Measurements from ENCODE around the gene CREB3L1. TPM values are rescaled to one million over a fixed set of nuclear protein-coding genes. Genes with fewer than 3 reads are reported as not detected.

Gene CREB3L1
- total and polyA plus RNA-seq, 2 of the 13 experiments (the other 11 are each of a cell fraction or from before 2014, with no cell fraction given) = not detected

DNA sequence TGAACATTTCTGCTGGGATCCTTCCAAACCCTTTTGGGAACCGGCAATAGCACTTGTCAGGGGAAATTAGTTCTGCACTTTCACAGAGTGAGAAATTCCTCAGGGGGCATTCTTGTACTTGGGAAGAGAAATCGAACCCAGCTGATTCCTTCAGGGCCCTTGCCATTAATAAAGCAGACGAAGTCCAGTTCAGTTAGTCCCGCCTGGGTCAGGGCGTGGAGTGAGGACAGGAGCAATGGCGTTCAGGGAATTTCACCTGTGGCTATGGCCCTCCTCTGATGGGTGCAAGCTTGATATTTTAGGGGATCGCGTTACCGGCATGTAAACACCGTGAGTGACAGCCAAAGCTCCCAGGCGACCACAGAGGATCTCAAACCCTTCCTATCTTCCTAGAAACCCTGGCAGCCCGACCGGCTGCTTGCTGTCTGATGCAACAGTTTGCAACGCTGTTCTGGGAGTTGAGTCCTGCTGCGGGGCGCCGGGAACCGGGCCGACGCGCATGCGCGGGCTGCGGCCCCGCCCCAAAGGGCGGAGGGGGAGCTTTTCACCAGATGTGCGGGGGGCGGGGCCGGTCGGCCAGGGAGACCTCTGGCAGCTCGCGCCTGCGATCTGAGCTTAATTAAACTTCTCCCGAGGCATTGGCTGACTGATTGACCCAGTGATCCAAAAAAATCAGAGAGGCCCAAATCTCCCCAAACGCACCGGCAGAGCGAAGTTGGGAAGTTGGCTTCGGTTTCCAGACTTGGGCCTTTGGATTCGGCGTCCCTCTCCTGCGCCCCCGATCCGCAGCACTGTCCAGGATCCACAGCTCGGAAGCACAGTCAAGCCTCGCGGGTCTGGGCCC, 34.3 kb upstream of the CREB3L1 start (continued):
- TF ChIP-seq, protein P1, sequence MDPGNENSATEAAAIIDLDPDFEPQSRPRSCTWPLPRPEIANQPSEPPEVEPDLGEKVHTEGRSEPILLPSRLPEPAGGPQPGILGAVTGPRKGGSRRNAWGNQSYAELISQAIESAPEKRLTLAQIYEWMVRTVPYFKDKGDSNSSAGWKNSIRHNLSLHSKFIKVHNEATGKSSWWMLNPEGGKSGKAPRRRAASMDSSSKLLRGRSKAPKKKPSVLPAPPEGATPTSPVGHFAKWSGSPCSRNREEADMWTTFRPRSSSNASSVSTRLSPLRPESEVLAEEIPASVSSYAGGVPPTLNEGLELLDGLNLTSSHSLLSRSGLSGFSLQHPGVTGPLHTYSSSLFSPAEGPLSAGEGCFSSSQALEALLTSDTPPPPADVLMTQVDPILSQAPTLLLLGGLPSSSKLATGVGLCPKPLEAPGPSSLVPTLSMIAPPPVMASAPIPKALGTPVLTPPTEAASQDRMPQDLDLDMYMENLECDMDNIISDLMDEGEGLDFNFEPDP (CRISPR knock-in tag; conservative IDR thresholded peaks at IDR 0.05) = no peak
- TF ChIP-seq NKX3-1 (CRISPR knock-in tag; IDR thresholded peaks at IDR 0.05) (no peak), ZNF543 (CRISPR knock-in tag; IDR thresholded peaks at IDR 0.05) (peak; percentile 74; the same call in 1 of the 2 replicates), EHMT2 (IDR thresholded peaks at IDR 0.05; ENCODE audit: borderline replicate concordance, low read depth, low read length) (no peak), SNRNP70 (IDR thresholded peaks at IDR 0.05; ENCODE audit: low read depth, low read length) (no peak), ZFP36L2 (CRISPR knock-in tag; IDR thresholded peaks at IDR 0.05) (no peak), RXRB (CRISPR knock-in tag; IDR thresholded peaks at IDR 0.05; ENCODE audit: borderline replicate concordance) (0 out of 2 replicates have a peak, but pooled peaks have one; percentile 21), TMF1 (CRISPR knock-in tag; IDR thresholded peaks at IDR 0.05; ENCODE audit: low read depth) (no peak), HNF4G (IDR thresholded peaks at IDR 0.05; ENCODE audit: borderline replicate concordance, low read depth, low read length) (no peak), HNF4G (CRISPR knock-in tag; IDR thresholded peaks at IDR 0.05; ENCODE audit: borderline replicate concordance, low read depth) (no peak), SSRP1 (CRISPR knock-in tag; IDR thresholded peaks at IDR 0.05) (no peak), ZSCAN25 (CRISPR knock-in tag; IDR thresholded peaks at IDR 0.05) (no peak), MXI1 (IDR thresholded peaks at IDR 0.05; ENCODE audit: borderline replicate concordance, low read depth, low read length) (peak; percentile 73; the same call in 2 of the 3 replicates), ATF7-NPFF (CRISPR knock-in tag; IDR thresholded peaks at IDR 0.05; ENCODE audit: low read depth) (peak; percentile 87), MEF2D (CRISPR knock-in tag; IDR thresholded peaks at IDR 0.05) (no peak; the same call in 1 of the 2 replicates), YEATS4 (CRISPR knock-in tag; IDR thresholded peaks at IDR 0.05; ENCODE audit: borderline replicate concordance) (peak; percentile 97)
- TF ChIP-seq, protein P2, sequence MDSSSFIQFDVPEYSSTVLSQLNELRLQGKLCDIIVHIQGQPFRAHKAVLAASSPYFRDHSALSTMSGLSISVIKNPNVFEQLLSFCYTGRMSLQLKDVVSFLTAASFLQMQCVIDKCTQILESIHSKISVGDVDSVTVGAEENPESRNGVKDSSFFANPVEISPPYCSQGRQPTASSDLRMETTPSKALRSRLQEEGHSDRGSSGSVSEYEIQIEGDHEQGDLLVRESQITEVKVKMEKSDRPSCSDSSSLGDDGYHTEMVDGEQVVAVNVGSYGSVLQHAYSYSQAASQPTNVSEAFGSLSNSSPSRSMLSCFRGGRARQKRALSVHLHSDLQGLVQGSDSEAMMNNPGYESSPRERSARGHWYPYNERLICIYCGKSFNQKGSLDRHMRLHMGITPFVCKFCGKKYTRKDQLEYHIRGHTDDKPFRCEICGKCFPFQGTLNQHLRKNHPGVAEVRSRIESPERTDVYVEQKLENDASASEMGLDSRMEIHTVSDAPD (CRISPR knock-in tag; IDR thresholded peaks at IDR 0.05) = no peak
- TF ChIP-seq, protein P3, sequence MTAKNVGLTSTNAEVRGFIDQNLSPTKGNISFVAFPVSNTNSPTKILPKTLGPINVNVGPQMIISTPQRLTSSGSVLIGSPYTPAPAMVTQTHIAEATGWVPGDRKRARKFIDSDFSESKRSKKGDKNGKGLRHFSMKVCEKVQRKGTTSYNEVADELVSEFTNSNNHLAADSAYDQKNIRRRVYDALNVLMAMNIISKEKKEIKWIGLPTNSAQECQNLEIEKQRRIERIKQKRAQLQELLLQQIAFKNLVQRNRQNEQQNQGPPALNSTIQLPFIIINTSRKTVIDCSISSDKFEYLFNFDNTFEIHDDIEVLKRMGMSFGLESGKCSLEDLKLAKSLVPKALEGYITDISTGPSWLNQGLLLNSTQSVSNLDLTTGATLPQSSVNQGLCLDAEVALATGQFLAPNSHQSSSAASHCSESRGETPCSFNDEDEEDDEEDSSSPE (CRISPR knock-in tag; IDR thresholded peaks at IDR 0.05) = peak; percentile 49
- TF ChIP-seq, protein P4, sequence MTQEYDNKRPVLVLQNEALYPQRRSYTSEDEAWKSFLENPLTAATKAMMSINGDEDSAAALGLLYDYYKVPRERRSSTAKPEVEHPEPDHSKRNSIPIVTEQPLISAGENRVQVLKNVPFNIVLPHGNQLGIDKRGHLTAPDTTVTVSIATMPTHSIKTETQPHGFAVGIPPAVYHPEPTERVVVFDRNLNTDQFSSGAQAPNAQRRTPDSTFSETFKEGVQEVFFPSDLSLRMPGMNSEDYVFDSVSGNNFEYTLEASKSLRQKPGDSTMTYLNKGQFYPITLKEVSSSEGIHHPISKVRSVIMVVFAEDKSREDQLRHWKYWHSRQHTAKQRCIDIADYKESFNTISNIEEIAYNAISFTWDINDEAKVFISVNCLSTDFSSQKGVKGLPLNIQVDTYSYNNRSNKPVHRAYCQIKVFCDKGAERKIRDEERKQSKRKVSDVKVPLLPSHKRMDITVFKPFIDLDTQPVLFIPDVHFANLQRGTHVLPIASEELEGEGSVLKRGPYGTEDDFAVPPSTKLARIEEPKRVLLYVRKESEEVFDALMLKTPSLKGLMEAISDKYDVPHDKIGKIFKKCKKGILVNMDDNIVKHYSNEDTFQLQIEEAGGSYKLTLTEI (CRISPR knock-in tag; conservative IDR thresholded peaks at IDR 0.05) = no peak
- TF ChIP-seq, protein P5, sequence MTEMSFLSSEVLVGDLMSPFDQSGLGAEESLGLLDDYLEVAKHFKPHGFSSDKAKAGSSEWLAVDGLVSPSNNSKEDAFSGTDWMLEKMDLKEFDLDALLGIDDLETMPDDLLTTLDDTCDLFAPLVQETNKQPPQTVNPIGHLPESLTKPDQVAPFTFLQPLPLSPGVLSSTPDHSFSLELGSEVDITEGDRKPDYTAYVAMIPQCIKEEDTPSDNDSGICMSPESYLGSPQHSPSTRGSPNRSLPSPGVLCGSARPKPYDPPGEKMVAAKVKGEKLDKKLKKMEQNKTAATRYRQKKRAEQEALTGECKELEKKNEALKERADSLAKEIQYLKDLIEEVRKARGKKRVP (CRISPR knock-in tag; IDR thresholded peaks at IDR 0.05) = peak; percentile 99 to 100
- TF ChIP-seq, protein P6, sequence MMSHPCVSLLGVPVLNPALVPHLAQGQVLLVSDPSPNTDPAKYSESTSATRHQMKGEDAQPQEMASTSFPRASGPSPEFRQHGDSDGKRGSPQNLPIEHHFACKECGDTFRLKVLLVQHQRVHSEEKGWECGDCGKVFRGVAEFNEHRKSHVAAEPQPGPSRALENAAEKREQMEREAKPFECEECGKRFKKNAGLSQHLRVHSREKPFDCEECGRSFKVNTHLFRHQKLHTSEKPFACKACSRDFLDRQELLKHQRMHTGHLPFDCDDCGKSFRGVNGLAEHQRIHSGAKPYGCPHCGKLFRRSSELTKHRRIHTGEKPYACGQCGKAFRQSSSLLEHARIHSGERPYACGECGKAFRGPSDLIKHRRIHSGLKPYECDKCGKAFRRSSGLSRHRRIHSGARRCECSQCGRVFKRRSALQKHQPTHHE (CRISPR knock-in tag; IDR thresholded peaks at IDR 0.05; ENCODE audit: borderline replicate concordance) = 0 out of 2 replicates have a peak, but pooled peaks have one; percentile 46
